Measurements from ENCODE around the gene ANO8.
"Not testable (repeated sequence)": the region's sequence is repeated elsewhere in the genome, so short reads cannot be mapped to it uniquely, and the experiment has no call there.

ANO8 gene

GRCh38 chr19:17285415-17286135 is 49.1 kb downstream of the ANO8 start:
- DNase-seq, result no peak

- no peak for DNase-seq
Measured at GRCh38 chr19:17283504-17283996, 51.1 kb downstream of the ANO8 start.

GRCh38 chr19:17282488-17283125 is 52.0 kb downstream of the ANO8 start:
- DNase-seq, result peak; percentile 84 to 86

GRCh38 chr19:17281391-17282304 is 53.0 kb downstream of the ANO8 start, which contains the start of gene ANKLE1:
Gene ANKLE1 (plus strand): TSS chr19:17281901. CDS start chr19:17281921, 20 bp downstream.
- DNase-seq, result no peak

- DNase-seq, result no peak
Measured at GRCh38 chr19:17279436-17279835, 55.2 kb downstream of the ANO8 start.

- DNase-seq, result no peak
Measured at GRCh38 chr19:17275441-17276175, 59.0 kb downstream of the ANO8 start.

- not testable (repeated sequence) for DNase-seq
Measured at GRCh38 chr19:17274892-17275291, 59.8 kb downstream of the ANO8 start.
